GM19328 (cell line): ENCODE results near the gene RRP1.
A peak's percentile ranks its signal among the peaks of the same experiment; 100 is the strongest.

ENCODE experiments used
- ATAC-seq: cut with Tn5 transposase; IDR thresholded peaks from one replicate; pipeline ENCODE4 v1.9.1; 2021; ENCODE audit warnings: mild to moderate bottlenecking, moderate library complexity; ENCODE audit not compliant: unreplicated experiment

Gene RRP1, protein sequence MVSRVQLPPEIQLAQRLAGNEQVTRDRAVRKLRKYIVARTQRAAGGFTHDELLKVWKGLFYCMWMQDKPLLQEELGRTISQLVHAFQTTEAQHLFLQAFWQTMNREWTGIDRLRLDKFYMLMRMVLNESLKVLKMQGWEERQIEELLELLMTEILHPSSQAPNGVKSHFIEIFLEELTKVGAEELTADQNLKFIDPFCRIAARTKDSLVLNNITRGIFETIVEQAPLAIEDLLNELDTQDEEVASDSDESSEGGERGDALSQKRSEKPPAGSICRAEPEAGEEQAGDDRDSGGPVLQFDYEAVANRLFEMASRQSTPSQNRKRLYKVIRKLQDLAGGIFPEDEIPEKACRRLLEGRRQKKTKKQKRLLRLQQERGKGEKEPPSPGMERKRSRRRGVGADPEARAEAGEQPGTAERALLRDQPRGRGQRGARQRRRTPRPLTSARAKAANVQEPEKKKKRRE

DNA sequence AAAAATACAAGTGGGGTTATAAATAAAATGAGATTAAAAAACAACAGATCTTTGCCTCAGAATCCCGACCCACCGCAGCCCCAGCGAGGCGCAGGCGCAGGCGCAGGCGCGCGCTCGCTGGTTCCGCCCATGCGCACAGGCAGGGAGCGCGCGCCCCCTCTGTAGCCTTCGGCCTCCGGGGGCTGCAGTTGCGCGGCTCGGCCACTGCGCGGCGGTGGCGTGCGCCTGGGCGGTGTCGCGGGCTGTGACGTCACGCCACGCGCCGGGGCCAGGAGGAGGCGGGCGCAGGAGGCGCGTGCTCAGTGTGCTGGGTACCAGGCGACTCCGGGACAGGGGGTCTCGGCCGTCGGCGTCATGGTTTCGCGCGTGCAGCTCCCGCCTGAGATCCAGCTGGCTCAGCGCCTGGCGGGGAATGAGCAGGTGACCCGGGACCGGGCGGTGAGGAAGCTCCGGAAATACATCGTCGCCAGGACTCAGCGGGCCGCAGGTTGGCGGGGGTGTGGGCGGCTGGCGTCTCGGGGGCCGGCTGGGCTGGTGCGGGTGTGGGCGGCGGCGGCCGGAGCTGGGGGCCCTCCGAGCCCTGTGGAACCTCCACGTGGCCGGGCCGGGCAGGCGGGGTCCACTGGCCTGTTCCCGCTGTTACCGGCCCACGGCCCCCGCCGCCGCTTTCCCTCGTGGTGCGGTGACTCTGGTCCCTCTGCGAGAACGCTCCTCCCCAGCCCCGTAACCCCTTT lies at the start of gene RRP1:
RRP1 (plus strand) TSS at position 302 of the 734 bp plus-strand sequence; CDS start at position 355, 53 bp downstream.
- peak; percentile 85 for ATAC-seq

DNA sequence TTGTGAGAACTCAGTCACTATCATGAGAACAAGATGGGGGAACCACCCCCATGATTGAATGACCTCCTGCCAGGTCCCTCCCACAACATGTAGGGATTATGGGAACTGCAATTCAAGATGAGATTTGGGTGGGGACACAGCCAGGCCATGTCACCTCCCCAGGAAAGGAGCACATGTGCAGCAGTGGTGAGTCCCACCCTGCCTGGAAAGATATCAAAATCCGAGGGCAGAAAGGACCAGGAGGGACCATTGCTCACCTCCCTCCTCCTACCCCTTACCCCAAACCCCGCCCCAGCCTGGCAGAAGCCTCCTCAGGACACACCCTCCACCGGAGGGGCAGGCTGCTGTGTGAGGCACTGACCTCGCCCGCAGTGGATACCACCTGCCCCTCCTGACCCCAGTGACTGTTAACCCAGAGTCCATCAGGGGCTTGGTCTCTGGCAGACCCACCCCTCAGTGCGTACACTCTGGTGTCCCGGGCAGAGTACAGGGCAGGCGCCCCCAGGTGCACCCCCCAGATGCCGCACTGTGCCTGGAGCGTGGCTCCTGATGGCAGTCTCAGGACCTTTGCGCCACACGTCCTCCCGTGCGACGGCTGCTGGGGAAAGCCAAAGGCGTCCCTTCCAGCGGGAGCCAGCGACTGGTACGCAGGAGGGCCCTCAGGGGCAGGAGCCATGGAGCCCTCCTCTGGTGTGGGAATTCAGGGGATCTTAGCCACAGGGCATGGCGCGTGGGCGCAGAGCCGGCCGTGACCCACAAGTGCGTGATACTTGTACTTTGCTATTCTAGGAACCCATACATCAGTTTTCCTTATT lies 49.5 kb upstream of the RRP1 start:
- no peak for ATAC-seq

DNA sequence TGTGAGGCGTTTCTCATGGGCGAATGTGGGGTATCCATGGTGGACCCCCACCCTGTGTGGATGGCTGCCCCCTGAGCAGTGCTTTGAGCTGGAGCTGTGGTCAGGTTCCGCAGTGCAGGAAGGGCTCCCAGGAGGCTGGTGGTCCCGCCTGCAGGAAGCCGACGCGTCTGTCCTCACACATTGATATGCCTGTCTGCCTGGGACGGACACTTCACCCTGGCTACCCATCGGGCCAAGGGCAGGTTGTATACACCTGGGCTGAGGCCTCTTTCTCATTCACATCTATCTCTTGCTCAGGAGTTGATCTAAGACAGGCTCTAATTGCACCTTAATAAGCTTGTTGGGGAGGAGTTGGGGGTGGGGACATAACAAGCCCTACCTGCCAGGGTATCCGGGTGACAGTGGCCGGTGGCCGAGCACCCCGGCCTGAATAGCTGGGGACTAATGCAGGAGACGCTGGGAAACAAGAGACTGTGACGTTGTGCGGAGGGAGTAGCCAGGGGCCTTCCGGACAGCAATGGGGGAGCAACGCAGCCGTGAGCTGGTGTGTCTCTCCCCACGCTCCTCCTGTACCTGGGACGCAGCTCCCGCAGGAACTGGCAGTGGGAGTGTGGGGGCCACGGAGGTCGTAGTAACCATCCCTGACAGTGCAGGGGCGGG lies 48.8 kb upstream of the RRP1 start:
- ATAC-seq, result no peak

DNA sequence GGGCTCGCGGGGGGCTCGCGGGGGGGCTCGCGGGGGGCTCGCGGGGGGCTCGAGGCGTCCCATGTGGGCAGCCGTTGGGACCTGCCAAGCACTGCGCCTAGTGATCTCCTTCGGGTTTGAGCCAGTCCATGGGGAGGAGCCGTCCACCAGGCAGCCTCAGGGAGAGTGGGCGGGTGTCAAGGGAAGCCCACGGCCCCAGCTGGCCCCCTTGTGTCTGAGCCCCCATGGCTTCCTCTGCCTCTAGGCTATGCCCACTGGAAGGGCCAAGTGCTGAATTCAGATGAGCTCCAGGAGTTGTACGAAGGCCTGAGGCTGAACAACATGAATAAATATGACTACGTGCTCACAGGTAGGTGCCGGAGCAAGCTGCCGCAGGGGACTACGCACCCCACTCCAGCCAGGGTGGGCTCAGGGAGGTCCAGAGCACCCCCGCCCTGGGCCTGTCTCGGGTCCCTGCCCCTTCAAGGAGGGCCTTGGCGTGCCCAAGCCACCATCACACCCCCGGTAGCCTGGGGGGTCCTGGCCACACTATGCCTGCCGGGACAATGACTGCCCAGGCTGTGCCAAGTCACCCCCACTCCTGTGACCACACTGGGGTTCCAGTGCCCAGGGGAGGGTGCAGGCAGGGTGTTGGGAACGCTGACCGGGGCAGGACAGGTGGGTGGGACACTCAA lies 47.8 kb upstream of the RRP1 start:
- ATAC-seq, result no peak

DNA sequence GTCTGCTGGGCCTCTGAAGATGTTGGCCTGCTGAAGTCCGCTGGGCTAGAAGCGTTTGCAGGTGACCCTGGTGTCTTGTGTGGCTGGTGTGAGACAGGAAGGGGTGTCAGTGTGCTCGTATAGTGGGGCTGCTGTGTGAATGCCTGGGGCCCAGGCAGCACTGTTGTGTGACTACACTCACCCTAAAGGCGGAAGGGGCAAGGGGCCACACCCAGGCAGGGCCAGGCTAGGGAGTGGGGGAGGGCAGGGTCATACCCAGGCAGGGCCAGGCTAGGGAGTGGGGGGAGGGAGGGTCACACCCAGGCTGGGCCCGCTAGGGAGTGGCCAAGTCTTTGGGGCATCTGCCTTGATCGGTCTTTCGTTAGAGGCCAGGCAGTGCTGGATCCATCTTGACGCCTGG lies 45.4 kb upstream of the RRP1 start:
- ATAC-seq, result no peak

DNA sequence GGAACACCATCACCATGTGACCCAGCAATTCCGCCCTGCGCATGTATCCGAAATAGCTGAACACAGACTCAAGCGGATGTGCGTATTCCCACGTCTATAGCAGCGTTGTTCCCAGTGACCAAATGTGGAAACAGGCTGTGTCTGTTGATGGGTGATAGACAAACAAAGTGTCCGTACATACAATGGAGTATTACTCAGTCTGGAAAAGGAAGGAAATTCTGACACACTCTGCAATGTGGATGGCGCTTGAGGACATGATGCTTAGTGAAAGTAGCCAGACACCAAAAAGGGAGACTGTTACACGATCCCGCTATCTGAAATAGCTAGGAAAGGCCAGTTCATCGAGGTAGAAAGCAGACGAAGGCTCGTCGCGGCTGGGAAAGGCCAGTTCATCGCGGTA lies 44.7 kb upstream of the RRP1 start:
- no peak for ATAC-seq

DNA sequence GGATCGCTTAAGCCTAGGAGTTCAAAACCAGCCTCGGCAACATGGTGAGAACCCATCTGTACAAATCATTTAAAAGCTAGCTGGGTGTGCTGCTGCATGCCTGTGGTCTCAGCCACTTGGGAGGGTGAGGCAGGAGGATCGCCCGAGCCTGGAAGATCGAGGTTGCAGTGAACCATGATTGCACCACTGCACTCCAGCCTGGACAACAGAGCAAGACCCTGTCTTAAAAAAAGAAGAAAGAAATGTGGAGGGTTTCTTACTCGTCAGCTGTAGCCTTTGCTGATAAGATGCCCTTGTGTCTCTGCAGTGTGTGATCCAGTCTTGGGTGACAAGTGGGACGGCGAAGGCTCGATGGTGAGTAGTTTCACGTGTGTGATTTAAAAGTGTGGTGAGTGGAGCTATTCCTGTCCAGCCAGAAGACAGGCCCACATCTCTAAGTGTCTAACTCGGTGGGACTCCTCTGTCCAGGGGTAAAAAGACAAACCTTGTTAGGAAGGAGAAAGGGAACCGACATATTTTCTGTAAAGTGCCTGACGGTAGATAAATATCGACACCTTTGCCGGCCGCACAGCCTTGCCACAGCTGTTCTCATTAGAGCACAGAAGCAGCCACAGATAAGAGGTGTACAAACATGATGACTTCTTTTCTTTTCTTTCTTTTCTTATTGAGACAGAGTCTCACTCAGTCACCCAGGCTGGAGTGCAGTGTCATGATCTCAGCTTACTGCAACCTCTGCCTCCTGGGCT lies 43.4 kb upstream of the RRP1 start:
- ATAC-seq, result no peak

DNA sequence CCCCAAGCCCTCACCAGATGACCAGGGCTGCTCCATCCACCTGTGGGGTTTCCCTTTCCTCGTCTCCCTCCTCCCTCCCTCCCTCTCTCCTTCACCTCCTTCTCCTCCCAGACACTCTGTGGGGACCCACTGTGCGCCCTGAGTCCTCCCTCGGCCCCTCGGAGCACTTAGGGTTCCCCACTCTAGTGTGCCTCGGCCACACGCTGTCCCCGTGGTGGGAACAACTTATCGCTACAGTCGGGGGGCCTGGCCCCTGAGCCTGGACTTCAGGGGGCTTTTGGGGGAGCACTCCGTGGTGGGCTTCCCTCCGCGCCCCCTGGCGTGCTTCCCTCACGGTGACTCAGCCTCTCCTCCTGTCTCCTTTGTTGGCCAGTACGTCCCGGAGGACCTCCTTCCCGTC lies 40.8 kb upstream of the RRP1 start:
- no peak for ATAC-seq

DNA sequence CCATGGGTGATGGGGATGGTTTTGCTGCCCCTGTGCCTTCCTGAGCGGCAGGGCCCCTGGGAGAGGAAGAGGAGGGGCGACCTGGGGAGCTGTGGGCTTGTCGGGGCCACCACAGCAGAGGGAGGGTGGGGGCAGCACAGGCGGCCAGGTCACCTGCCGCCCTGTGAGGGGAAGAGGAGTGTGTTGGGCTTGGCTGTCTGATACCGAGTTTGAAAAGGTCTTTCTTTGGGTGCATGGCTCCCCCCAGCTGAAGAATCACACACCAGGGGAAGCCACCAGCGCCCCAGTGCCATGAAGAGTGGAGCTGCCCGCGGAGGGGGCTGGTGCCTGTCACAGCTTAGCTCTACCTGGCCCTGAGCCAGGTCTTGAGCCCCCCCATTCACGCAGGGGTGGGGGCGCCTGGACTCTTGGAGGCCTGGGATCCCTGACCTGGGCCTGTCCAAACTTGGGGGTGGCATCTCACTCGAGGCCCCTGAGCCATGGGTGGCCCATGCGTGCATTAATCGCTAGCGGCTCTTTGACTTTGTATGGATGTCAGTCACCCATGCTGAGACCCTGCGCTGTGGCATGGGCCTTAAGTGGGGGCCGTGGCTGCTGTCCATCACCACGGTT lies 39.6 kb upstream of the RRP1 start:
- ATAC-seq, result no peak

DNA sequence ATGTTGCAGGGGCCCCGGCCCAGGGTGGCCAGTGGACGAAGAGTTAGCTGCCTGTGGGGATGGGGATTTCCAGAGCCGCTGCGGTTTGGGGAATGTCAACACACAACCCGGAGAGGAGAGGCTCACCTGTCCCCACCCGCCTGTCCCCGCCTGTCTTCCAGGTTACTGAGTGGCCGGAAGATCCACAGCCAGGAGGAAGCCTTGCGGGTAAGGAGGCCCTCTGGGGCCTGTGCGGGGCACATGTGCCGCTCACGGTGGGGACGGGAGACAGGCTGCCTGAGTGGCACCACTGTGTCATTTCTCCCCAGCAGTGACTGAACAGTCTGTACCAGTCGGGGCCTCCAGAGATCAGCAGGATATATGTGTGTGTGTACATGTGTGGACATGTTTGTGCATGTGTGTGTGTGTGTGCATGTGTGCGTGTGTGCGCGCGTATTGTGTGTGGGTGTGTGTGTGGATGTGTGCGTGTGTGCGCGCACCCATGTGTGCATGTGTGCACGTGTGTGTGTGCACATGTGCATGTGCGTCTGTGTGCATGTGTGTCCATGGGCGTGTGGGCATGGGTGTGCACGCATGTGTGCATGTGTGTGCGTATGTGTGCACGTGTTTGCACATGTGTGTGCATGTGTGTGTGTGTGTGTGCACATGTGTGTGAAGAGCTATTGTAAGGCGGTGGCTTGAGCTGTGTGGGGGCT lies 38.9 kb upstream of the RRP1 start:
- no peak for ATAC-seq

DNA sequence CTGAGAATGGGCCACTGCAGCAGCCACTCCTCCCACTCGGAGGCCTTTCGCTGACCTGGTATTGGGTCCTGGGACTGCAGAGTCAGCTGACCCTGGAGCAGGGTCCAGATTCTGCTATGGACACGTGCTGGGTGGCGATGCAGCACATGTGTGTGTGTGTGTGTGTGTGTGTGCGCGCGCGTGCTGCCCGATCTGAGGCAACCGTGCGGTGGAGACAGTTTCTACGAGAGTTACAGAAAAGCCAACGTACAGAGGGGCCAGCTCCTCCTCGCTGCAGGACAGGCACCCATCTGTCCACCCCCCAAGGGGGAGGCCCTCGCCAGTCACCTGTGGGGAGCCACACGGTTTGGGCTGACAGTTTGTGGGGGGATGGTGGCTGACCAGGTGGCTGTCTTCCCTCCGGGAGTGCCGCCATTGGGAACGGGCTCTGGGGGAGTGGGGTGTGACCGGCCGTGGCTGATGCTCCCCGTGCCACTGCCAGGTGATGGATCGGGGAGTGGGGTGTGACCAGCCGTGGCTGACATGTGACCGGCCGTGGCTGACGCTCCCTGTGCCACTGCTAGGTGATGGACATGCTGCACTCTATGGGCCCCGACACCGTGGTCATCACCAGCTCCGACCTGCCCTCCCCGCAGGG lies 37.3 kb upstream of the RRP1 start:
- ATAC-seq, result no peak

DNA sequence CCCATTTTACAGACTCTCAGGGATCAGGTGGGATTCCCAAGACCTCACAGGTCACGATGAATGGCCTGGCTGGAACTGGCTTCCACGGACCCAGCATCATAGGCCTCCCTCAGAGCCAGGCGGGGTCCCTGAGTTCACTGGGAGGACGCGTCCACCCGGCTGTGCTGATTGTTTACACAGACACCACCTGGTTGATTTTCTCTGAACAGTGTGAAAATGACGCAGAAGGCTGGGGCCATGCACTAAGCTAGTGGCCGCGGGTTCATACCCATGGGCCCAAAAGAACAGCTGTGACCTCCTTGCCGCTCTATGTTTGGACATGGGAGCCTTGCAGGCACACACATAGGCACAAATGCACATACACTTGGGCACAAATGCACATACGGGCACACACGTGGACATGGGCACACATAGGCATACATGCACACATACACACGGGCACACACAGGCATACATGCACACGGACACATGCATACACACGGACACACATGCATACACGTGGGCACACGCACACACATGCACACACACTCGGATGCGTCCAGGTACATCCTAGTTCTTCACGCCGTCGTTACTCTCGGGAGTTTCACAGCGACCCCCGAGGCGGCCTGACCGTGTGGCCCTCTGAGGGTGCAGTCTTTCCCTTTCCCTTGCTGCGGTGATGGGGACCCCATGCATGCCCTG lies 36.5 kb upstream of the RRP1 start:
- no peak for ATAC-seq

DNA sequence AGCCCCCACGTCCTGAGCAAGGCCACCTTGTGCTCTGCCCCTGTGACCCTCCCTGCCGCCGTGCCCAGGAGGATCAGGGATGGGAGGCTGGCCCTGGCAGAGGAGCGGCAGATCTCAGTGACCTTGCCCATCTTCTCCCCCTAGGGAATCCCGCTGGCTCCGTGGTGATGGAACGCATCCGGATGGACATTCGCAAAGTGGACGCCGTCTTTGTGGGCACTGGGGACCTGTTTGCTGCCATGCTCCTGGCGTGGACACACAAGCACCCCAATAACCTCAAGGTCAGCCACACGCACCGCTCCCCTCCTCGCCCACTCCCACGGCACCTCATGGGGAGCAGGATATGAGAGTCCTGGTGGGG lies 36.0 kb upstream of the RRP1 start:
- no peak for ATAC-seq

DNA sequence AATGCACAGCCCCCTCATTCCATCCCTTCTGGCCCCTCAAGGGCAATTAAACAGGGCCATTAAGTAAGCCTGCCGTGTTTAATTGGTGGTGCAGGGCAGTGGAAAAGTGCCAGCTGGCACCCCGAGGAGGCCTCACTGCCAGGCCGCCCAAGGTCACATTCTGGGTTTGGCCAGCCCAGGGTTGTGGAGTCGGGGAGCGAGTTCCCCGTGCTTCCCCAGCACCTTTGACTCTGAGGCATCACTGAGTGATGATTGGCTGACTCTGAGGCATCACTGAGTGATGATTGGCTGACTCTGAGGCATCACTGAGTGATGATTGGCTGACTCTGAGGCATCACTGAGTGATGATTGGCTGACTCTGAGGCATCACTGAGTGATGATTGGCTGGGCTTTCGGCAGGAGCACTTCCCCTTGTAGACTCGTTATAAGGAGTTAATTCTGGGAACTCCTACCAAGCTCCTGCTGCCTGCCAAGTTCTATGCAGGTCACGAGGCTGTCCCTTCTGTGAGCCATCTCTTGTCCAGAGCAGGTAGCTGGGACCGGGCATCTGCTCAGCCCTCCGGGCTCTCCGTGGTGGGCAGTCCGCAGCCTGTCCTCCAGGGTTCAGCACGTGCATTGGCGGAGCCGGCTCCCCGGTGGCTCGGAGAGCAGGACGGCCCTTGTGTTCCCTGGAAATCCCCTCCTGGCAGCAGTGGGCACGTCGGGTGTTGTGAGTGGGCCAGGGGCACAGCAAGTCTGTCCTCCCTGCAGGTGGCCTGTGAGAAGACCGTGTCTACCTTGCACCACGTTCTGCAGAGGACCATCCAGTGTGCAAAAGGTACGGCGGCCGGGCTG lies 34.2 kb upstream of the RRP1 start:
- ATAC-seq, result no peak

DNA sequence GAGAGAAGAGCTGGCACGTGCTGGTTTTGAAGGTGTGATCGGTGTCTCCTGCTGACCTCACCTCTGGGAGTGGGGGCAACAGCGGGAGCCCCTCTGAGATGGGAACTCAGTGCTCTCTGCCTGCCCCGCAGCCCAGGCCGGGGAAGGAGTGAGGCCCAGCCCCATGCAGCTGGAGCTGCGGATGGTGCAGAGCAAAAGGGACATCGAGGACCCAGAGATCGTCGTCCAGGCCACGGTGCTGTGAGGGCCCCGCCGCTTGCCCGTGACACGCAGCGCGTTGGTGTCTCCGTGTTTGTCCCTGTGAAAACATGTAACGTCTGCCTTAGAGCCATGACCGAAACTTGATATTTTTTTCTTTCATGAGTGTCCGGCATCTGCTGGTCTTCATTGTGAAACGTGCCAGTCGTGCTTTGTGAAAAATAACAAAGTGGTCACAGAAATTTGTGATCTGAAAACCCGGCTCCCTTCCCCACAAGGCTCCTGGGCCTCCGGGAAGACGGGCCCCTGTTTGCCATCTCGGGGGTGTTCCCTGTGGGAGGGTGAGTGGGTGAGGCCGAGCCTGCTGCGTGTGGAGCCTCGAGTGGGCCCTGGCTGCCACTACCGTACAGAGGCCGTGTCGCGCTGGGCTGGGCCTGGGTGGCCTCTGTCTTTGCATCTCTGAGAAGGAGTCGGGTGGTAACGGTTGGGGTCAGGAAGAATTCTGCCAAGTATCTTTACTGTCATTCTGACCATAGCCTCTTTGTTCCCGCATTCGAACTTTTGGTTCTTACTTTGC lies 33.4 kb upstream of the RRP1 start:
- no peak for ATAC-seq

DNA sequence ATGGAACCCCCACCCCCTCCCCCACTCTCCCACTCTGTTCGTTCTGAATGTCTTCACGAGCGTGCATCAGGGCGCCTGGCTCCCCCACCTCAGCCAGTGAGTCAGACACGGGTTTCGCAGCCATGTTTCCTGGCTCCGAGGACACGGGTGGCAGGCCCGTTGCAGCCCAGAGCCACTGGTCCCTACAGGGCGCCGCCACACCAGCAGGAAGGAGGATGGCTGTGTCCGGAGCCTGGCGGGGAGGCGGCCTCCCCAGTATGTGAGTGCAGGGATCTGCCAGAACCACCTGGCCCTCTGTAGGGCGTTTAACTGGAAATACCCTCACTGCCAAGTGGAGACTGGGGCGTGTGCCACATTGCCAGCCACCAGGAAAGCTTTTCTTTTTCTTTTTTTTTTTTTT lies 31.8 kb upstream of the RRP1 start:
- ATAC-seq, result no peak
